ENCODE measurements around the gene CDH13.

CDH13 gene

GRCh38 chr16:83447560-83447959 is 820.8 kb downstream of the CDH13 start:
- no peak for DNase-seq
- Mint-ChIP-seq H3K9me3 (no peaks in the 10 kb centered on the region), H3K4me3 (no peak overlapping the region), H3K36me3 (ENCODE audit: low read depth) (no peaks in the 10 kb centered on the region), H3K27me3 (ENCODE audit: low read depth, poor library complexity) (peaks cover 15% of the 10 kb centered on the region), H3K27ac (no peak overlapping the region), H3K4me1 (no peaks in the 10 kb centered on the region)
- TF ChIP-seq, protein P1, sequence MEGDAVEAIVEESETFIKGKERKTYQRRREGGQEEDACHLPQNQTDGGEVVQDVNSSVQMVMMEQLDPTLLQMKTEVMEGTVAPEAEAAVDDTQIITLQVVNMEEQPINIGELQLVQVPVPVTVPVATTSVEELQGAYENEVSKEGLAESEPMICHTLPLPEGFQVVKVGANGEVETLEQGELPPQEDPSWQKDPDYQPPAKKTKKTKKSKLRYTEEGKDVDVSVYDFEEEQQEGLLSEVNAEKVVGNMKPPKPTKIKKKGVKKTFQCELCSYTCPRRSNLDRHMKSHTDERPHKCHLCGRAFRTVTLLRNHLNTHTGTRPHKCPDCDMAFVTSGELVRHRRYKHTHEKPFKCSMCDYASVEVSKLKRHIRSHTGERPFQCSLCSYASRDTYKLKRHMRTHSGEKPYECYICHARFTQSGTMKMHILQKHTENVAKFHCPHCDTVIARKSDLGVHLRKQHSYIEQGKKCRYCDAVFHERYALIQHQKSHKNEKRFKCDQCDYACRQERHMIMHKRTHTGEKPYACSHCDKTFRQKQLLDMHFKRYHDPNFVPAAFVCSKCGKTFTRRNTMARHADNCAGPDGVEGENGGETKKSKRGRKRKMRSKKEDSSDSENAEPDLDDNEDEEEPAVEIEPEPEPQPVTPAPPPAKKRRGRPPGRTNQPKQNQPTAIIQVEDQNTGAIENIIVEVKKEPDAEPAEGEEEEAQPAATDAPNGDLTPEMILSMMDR (IDR thresholded peaks at IDR 0.05), result no peak

GRCh38 chr16:83449861-83450260 is 823.1 kb downstream of the CDH13 start:
- TF ChIP-seq, protein P1 (IDR thresholded peaks at IDR 0.05), result no peak
- Mint-ChIP-seq H3K27ac (no peak overlapping the region), H3K9me3 (no peaks in the 10 kb centered on the region), H3K4me1 (no peaks in the 10 kb centered on the region), H3K4me3 (no peak overlapping the region), H3K27me3 (ENCODE audit: low read depth, poor library complexity) (peaks cover 15% of the 10 kb centered on the region), H3K36me3 (ENCODE audit: low read depth) (no peaks in the 10 kb centered on the region)
- DNase-seq, result no peak

DNA sequence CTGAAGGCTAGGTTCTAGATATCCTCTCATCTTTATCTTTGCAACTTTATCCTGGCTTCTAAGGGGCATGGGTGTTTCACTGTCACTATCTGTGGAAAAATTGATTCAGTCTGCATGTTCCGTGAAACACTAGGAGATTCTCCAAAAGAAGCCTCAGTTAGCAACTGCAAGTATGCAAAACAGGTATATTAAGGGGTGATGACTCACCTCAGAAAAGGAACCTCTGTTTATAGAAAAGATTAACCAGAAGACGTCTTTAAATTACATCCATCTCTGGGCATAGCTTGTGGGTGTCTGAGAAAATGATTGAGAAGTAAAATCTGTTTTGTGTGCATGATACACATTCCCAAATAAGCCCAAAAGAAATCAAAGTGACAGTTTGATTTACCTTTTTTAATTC is 827.2 kb downstream of the CDH13 start:
- TF ChIP-seq, protein P1 (IDR thresholded peaks at IDR 0.05), result no peak
- H3K36me3 Mint-ChIP-seq (ENCODE audit: low read depth), result no peaks in the 10 kb centered on the region
- DNase-seq, result no peak
- H3K9me3 Mint-ChIP-seq, result no peaks in the 10 kb centered on the region
- no peaks in the 10 kb centered on the region for H3K4me1 Mint-ChIP-seq
- no peak overlapping the region for H3K27ac Mint-ChIP-seq
- peaks cover 4% of the 10 kb centered on the region for H3K27me3 Mint-ChIP-seq (ENCODE audit: low read depth, poor library complexity)
- no peak overlapping the region for H3K4me3 Mint-ChIP-seq

GRCh38 chr16:83455716-83456115 is 828.9 kb downstream of the CDH13 start:
- no peaks in the 10 kb centered on the region for H3K36me3 Mint-ChIP-seq (ENCODE audit: low read depth)
- H3K4me1 Mint-ChIP-seq, result no peaks in the 10 kb centered on the region
- DNase-seq, result no peak
- TF ChIP-seq, protein P1 (IDR thresholded peaks at IDR 0.05), result no peak
- no peaks in the 10 kb centered on the region for H3K9me3 Mint-ChIP-seq
- H3K27ac Mint-ChIP-seq, result no peak overlapping the region
- no peak overlapping the region for H3K4me3 Mint-ChIP-seq
- H3K27me3 Mint-ChIP-seq (ENCODE audit: low read depth, poor library complexity), result peaks cover 4% of the 10 kb centered on the region

GRCh38 chr16:83456934-83457333 is 830.2 kb downstream of the CDH13 start:
- TF ChIP-seq, protein P1 (IDR thresholded peaks at IDR 0.05), result no peak
- H3K27ac Mint-ChIP-seq, result no peak overlapping the region
- H3K27me3 Mint-ChIP-seq (ENCODE audit: low read depth, poor library complexity), result peaks cover 7% of the 10 kb centered on the region
- no peak for DNase-seq
- no peaks in the 10 kb centered on the region for H3K4me1 Mint-ChIP-seq
- no peaks in the 10 kb centered on the region for H3K36me3 Mint-ChIP-seq (ENCODE audit: low read depth)
- H3K4me3 Mint-ChIP-seq, result no peak overlapping the region
- no peaks in the 10 kb centered on the region for H3K9me3 Mint-ChIP-seq

DNA sequence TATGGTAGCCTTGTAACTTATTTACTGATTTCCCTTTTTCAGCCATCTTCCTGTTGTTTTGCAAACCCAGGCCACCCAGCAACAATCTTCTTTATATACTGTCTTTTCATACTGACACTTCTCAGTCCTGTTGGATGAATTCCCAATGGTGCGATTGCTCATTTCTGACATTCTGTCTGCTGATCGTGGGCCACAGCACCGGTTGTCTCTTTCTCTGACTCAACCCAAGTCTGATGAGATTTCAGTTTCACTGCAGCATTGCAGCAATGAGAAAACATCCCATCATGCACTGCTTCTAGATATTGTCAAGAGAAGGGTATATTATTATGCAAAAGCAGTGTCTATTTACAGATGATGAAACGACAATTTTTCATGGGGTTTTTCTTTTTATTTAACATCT is 831.8 kb downstream of the CDH13 start:
- Mint-ChIP-seq H3K4me3 (no peak overlapping the region), H3K27ac (no peak overlapping the region), H3K4me1 (peaks cover 1% of the 10 kb centered on the region), H3K27me3 (ENCODE audit: low read depth, poor library complexity) (peaks cover 6% of the 10 kb centered on the region), H3K9me3 (no peaks in the 10 kb centered on the region), H3K36me3 (ENCODE audit: low read depth) (no peaks in the 10 kb centered on the region)
- DNase-seq, result no peak
- TF ChIP-seq, protein P1 (IDR thresholded peaks at IDR 0.05), result no peak

Data from nephron progenitor cell (in vitro differentiated cells).